DOHH2 (cell line): ENCODE results near the gene NR2F1-AS1.

Source experiments
- H3F3A ChIP-seq: fragments of 200-600 bp; sonication (generic), shearing (Covaris generic); 2 replicates; pipeline ENCODE4 v1.6.0; 2016; ENCODE audit warnings: antibody characterized with exemption, mild to moderate bottlenecking; ENCODE audit not compliant: control insufficient read depth, insufficient read depth
- H3K27ac ChIP-seq: fragments of 200-600 bp; sonication (generic); 2 replicates; pipeline ENCODE4 v1.5.1; 2014; ENCODE audit warnings: low read depth, mild to moderate bottlenecking, low read length, moderate library complexity
- H3K27me3 ChIP-seq: fragments of 200-600 bp; sonication (generic); 2 replicates; pipeline ENCODE4 v1.6.1; 2014; ENCODE audit warnings: mild to moderate bottlenecking, low read length, mixed read lengths; ENCODE audit not compliant: control insufficient read depth
- H3K36me3 ChIP-seq: fragments of 200-600 bp; sonication (generic); 2 replicates; pipeline ENCODE4 v1.6.1; 2014; ENCODE audit warnings: mild to moderate bottlenecking, low read length, moderate library complexity, mixed read lengths; ENCODE audit not compliant: control insufficient read depth
- H3K4me1 ChIP-seq: fragments of 200-600 bp; sonication (generic); 2 replicates; pipeline ENCODE4 v1.6.1; 2014; ENCODE audit warnings: mild to moderate bottlenecking, low read length, mixed read lengths; ENCODE audit not compliant: control insufficient read depth
- H3K4me2 ChIP-seq: fragments of 200-600 bp; sonication (generic); 2 replicates; pipeline ENCODE4 v1.6.0; 2014; ENCODE audit warnings: mild to moderate bottlenecking, low read length, moderate library complexity
- H3K4me3 ChIP-seq: fragments of 200-600 bp; sonication (generic); 2 replicates; pipeline ENCODE4 v1.5.1; 2014; ENCODE audit warnings: mild to moderate bottlenecking, low read length, mixed read lengths
- H3K79me2 ChIP-seq: fragments of 200-600 bp; sonication (generic); 2 replicates; pipeline ENCODE4 v1.6.1; 2014; ENCODE audit warnings: mild to moderate bottlenecking, low read length, mixed read lengths; ENCODE audit not compliant: control insufficient read depth
- H3K9me2 ChIP-seq: fragments of 200-600 bp; sonication (generic); replicated peaks from 2 replicates; pipeline ENCODE4 v1.6.1; 2014; ENCODE audit warnings: mild to moderate bottlenecking, low read length, mixed read lengths; ENCODE audit not compliant: control insufficient read depth
- H3K9me3 ChIP-seq: fragments of 200-600 bp; sonication (generic); 2 replicates; pipeline ENCODE4 v1.6.1; 2014; ENCODE audit warnings: antibody characterized with exemption, low read length, mixed read lengths; ENCODE audit not compliant: control insufficient read depth, insufficient read depth
- H4K20me1 ChIP-seq: fragments of 200-600 bp; sonication (generic); 2 replicates; pipeline ENCODE4 v1.6.0; 2014; ENCODE audit warnings: low read depth, mild to moderate bottlenecking, antibody characterized with exemption, low read length, moderate library complexity; ENCODE audit not compliant: control insufficient read depth, insufficient read depth
- EZH2phosphoT487 ChIP-seq: fragments of 200-600 bp; sonication (generic); IDR thresholded peaks from 2 replicates; pipeline ENCODE4 v1.6.1; 2017; ENCODE audit warnings: borderline replicate concordance, mild to moderate bottlenecking, antibody characterized with exemption, low read length, moderate library complexity, mixed read lengths
- TF ChIP-seq, protein P1 (sequence below): fragments of 200-600 bp; sonication (generic); IDR thresholded peaks from one replicate; pipeline ENCODE4 v1.5.1; 2014; ENCODE audit warnings: antibody characterized with exemption, mild to moderate bottlenecking, low read depth, low read length; ENCODE audit not compliant: poor library complexity, severe bottlenecking

NR2F1-AS1 gene

DNA sequence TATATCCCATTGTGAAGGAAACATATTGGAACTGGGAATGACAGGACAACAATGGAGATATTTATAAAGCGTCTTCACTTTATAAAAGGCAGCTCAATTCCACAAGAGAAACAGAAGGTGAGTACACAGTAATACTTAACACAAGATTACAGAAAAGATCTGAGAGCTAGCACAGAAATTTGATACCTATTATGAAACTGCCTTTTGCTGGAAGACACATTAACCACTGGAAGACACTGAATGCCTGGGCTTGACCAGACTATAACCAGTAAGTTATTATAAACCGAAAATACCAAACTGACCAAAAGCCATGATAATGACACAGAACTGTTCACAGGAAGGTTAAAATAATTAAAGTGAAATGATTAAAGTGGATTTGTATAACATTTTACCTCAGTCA is 195.4 kb downstream of the NR2F1-AS1 start:
- H4K20me1 ChIP-seq: no peaks in the 10 kb centered on the region
- no peak for TF ChIP-seq EZH2phosphoT487
- TF ChIP-seq, protein P1, sequence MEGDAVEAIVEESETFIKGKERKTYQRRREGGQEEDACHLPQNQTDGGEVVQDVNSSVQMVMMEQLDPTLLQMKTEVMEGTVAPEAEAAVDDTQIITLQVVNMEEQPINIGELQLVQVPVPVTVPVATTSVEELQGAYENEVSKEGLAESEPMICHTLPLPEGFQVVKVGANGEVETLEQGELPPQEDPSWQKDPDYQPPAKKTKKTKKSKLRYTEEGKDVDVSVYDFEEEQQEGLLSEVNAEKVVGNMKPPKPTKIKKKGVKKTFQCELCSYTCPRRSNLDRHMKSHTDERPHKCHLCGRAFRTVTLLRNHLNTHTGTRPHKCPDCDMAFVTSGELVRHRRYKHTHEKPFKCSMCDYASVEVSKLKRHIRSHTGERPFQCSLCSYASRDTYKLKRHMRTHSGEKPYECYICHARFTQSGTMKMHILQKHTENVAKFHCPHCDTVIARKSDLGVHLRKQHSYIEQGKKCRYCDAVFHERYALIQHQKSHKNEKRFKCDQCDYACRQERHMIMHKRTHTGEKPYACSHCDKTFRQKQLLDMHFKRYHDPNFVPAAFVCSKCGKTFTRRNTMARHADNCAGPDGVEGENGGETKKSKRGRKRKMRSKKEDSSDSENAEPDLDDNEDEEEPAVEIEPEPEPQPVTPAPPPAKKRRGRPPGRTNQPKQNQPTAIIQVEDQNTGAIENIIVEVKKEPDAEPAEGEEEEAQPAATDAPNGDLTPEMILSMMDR: no peak
- no peaks in the 10 kb centered on the region for H3K4me1 ChIP-seq
- no peaks in the 10 kb centered on the region for H3K36me3 ChIP-seq
- H3K9me3 ChIP-seq: no peaks in the 10 kb centered on the region
- H3K4me2 ChIP-seq: no peak overlapping the region
- no peaks in the 10 kb centered on the region for H3K27me3 ChIP-seq
- H3K79me2 ChIP-seq: no peaks in the 10 kb centered on the region
- no peak overlapping the region for H3K27ac ChIP-seq
- H3K4me3 ChIP-seq: no peak overlapping the region
- H3F3A ChIP-seq: no peaks in the 10 kb centered on the region
- no peaks in the 10 kb centered on the region for H3K9me2 ChIP-seq

DNA sequence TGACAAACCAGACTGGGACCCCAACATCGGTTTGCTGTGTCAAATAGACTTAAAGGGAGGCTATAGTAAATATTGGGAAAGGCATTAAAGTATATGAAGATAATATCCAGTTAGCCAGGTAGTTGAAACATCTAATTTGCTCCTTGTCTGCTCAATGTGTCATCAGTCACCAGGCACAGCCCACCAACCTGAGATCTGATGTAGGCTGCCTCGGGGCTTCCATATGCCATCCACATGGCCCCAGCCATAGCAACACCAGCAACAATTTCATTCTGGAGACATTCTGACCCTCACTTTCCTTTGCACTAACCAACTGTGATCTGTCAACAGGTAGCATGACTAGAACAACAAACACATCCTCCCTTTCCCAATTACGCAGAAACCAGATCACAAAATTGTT is 196.0 kb downstream of the NR2F1-AS1 start:
- TF ChIP-seq, protein P1: no peak
- TF ChIP-seq EZH2phosphoT487: no peak
- Histone ChIP-seq H3F3A (no peaks in the 10 kb centered on the region), H3K9me2 (no peaks in the 10 kb centered on the region), H3K4me3 (no peak overlapping the region), H3K27me3 (no peaks in the 10 kb centered on the region), H3K4me2 (no peak overlapping the region), H3K79me2 (no peaks in the 10 kb centered on the region), H3K36me3 (no peaks in the 10 kb centered on the region), H3K9me3 (no peaks in the 10 kb centered on the region), H3K27ac (no peak overlapping the region), H4K20me1 (no peaks in the 10 kb centered on the region), H3K4me1 (no peaks in the 10 kb centered on the region)

DNA sequence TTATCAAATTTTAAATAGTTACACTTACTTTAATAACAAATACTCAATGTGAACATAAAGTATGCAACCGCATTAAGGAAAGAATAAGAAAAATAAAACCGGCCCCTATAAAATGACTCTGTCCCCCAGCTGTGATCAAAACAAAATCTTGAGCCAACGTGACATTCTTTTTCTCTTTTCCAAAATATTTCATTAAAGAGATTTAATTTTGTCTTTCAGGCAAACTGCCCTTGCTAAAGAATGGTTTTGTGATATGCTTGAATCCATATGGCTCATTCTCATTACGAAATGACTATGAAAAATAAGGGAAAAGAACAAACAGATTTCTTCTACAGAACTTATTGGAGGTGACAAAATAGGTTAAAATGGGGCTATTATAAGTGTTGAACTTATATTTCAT is 197.0 kb downstream of the NR2F1-AS1 start:
- Histone ChIP-seq H3K4me1 (no peaks in the 10 kb centered on the region), H3F3A (no peaks in the 10 kb centered on the region), H3K27me3 (no peaks in the 10 kb centered on the region), H3K36me3 (no peaks in the 10 kb centered on the region), H3K4me2 (no peak overlapping the region), H3K79me2 (no peaks in the 10 kb centered on the region), H3K4me3 (no peak overlapping the region), H3K9me3 (no peaks in the 10 kb centered on the region), H4K20me1 (no peaks in the 10 kb centered on the region), H3K9me2 (no peaks in the 10 kb centered on the region), H3K27ac (no peak overlapping the region)
- no peak for TF ChIP-seq EZH2phosphoT487
- TF ChIP-seq, protein P1: no peak
